Ishikawa (cell line): Measurements from ENCODE around the gene PIEZO1.

ENCODE experiments used
- EP300 ChIP-seq: IDR thresholded peaks from 2 replicates; pipeline ENCODE4 v1.6.1; 2012; ENCODE audit warnings: borderline replicate concordance
- RAD21 ChIP-seq: IDR thresholded peaks from 2 replicates; pipeline ENCODE4 v1.6.1; 2012; ENCODE audit warnings: low read depth
- REST ChIP-seq: IDR thresholded peaks from 2 replicates; pipeline ENCODE4 v1.6.1; 2012; ENCODE audit warnings: low read depth, mild to moderate bottlenecking
- TAF1 ChIP-seq: IDR thresholded peaks from 2 replicates; pipeline ENCODE4 v1.6.1; 2012; ENCODE audit warnings: low read depth, mild to moderate bottlenecking
- TCF12 ChIP-seq: IDR thresholded peaks from 2 replicates; pipeline ENCODE4 v1.6.1; 2012; ENCODE audit warnings: low read depth
- YY1 ChIP-seq: IDR thresholded peaks from 2 replicates; pipeline ENCODE4 v1.6.1; 2012; ENCODE audit warnings: low read depth
- TF ChIP-seq, protein P1 (sequence below): IDR thresholded peaks from 2 replicates; pipeline ENCODE4 v1.6.1; 2012
- TF ChIP-seq, protein P2 (sequence below): IDR thresholded peaks from 2 replicates; pipeline ENCODE4 v1.6.1; 2012

GRCh38 chr16:88779406-88780141 is 5.4 kb downstream of the PIEZO1 start:
- no peak for TF ChIP-seq TCF12
- no peak for TF ChIP-seq RAD21
- no peak for TF ChIP-seq REST
- TF ChIP-seq, protein P1, sequence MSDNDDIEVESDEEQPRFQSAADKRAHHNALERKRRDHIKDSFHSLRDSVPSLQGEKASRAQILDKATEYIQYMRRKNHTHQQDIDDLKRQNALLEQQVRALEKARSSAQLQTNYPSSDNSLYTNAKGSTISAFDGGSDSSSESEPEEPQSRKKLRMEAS, result no peak
- TF ChIP-seq, protein P2, sequence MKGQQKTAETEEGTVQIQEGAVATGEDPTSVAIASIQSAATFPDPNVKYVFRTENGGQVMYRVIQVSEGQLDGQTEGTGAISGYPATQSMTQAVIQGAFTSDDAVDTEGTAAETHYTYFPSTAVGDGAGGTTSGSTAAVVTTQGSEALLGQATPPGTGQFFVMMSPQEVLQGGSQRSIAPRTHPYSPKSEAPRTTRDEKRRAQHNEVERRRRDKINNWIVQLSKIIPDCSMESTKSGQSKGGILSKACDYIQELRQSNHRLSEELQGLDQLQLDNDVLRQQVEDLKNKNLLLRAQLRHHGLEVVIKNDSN, result no peak
- no peak for TF ChIP-seq EP300
- no peak for TF ChIP-seq YY1
- TF ChIP-seq TAF1, result no peak
